ENCODE data around the gene ZNF202.

Gene ZNF202

DNA sequence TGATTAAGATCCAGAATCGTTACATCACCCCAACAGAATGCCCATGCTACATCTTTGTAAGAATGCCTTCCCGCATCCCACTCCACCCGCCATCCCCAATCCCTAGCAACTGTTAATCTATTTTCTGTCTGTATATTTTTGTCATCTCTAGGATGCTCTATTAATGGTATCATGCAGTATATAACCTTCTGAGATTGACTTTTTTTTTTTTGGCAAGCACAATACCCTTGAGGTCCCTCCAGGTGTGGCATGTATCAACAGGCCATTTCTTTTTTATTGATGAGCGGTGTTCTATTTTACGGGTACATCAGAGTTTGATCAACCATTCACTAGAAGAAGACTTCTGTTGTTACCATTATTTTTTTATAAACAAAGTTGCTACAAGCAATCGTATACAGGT is 56.9 kb downstream of the ZNF202 start:
- in situ Hi-C loops (cut with MboI; ENCODE audit: low sequenced_read_pairs) = no loop called here

DNA sequence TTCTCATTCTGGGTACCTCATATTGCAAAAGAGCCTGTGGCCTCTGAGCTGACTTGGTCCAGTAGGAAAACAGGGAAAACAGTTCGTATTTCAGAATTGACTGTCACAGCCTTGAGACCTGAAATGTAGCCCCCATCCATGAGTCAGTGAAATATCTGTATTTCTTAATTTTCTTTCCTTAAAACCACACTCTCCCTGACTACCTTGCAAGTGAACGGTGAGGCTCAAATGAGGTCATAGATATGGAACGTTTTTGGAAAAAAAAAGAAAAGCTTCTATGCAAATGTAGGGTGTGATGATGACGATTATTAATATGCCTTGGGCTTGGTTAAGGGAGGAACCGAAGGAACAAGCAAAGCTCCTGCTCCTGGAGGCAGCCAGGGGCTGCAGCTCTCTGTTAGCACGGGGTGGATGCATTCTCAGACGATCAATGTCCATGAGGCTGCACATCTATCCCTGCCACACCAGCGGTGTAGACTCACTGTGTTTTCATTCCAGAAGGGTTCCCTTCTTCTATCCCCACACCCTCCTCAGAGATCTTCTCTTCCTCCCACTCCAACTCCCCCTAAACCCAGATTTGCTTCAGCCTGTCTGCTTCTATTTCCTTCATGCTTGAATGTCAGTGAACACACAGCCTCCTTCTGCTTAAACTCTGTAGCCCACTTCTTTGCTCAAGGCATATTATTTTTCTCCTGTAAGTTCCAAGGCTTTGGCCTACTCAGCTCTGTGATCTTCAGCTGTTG is 57.9 kb downstream of the ZNF202 start:
- in situ Hi-C loops (cut with MboI; ENCODE audit: low sequenced_read_pairs) = no loop called here

DNA sequence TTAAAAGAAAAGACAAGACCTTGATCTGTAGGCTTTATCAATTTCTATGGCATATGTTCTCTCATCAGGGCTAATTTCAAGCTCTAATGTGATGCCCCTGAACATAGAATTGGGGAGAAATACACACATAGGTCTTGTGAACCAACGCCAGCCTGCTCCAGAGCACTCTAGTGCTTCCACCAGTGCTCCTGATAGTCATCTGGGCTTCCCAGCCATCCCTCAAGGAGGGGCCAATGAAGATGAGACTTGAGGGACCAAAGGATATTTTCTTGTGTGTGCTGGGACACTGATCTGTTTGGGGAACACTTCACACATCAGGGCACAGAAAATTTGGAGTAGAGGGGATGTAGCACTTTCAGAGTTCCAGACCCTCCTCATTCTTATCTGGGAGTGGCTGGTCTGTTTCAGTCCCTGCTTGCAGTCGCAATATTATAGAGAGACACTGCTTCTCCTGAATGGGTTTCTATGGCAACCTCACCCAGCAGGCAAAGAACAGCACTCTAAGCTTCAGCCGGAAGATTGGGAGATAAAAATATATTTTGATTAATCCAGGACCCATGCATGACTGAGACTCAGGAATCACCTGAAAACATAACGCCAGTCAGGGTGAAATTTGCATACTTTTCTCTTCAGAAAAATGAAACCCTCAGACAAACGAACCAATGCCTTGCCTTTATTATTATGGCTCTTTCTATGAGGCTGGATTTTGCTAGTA is 58.6 kb downstream of the ZNF202 start:
- in situ Hi-C loops (cut with MboI; ENCODE audit: low sequenced_read_pairs) = no loop called here

DNA sequence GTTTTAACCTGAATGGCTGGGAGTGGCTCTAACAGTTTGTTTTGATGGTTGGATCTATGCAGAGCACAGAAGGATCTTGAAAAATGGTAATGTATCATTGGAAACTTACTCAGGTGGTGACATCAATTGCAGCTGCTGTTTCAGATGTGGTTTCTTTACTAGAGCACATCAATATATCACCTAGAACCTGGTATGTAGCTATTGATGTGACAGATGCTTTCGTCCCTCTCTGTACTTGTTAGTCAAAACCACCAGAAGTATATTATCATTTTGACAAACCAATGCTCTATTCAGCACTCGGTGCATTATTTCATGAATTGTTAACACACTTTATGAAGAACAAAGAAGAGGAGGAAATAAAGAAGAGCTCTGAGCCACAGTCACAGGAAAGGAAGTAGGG is 60.4 kb downstream of the ZNF202 start:
- in situ Hi-C loops (cut with MboI; ENCODE audit: low sequenced_read_pairs) = no loop called here

DNA sequence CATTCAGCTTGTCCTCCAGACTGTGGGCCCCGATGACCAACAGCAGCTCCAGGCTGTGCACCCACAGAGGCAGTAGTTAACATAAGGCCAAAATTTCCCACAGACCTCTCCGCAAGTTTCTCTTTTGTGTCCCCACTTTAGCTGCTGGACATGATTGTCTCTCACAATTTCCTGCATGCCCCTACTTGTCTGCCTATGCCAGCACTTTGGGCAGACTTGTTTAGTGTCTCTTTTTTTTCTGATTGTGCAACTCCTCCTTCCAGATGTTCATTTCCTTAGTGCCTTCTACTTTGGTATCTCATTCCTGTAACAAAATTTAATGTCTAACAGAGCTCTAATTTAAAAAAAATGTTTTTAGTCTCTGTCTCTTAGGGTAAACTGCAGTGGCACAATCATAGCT is 63.2 kb downstream of the ZNF202 start:
- in situ Hi-C loops (cut with MboI; ENCODE audit: low sequenced_read_pairs) = no loop called here

DNA sequence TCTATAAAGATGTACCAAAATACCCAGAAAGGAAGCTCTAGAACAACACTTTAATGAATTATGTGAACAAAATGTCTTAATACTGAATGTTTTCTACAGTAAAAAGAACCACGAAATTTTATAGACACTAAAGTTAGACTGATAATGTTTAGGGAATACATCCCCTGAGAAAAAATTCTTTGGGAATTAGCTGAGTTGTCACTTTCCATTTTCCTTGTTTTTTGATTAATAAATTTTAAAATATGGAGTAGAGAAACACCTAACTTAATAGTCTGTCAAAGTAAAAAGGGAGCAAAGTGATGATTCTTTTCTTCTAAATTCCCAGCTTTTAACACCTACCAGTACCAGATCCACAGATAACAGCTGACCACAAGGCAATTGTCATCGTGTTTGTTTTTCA is 64.0 kb downstream of the ZNF202 start:
- in situ Hi-C loops (cut with MboI; ENCODE audit: low sequenced_read_pairs) = no loop called here

DNA sequence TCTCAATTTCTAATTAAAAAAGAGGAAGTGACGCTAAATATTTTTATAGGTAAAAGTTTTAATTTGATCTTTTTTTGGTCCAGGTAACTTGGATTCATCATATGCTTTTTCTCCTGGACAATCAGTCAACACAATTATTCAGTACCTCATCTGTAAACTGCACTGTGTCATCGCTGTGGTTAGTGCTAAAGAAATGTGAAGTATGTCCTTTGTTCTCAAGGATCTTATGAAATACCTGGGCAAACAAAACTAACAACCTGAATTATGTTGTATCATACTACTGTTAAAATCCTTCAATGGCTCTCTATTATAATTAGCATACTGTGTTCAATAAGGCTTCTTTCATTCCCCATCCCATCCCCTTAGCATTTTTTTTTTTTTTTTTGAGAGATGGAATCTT is 67.2 kb downstream of the ZNF202 start:
- in situ Hi-C loops (cut with MboI; ENCODE audit: low sequenced_read_pairs) = no loop called here

Data from HL-60/S4 treated with phorbol 12-myristate 13-acetate at 8.2 ng/mL for 4 days and 3 days (cell line).